NCI-H1694 treated with DMSO at 0.1 percent for 48 hours (cell line): ENCODE data around the gene CFI.
"Not testable (repeated sequence)": the region's sequence is repeated elsewhere in the genome, so short reads cannot be mapped to it uniquely, and the experiment has no call there.

Experiments used
- DNase-seq: peaks from one replicate; lab custom pipeline; 2025; lab: John Stamatoyannopoulos, UW

The CFI gene

GRCh38 chr4:109795059-109795458, 6.7 kb downstream of the CFI start:
- no peak for DNase-seq

- no peak for DNase-seq
Observed at GRCh38 chr4:109787807-109788206, 14.0 kb downstream of the CFI start.

- no peak for DNase-seq
Observed at GRCh38 chr4:109786846-109787245, 15.0 kb downstream of the CFI start.

GRCh38 chr4:109782092-109782491, 19.7 kb downstream of the CFI start:
- DNase-seq = not testable (repeated sequence)

- no peak for DNase-seq
Observed at GRCh38 chr4:109764789-109765402, 36.9 kb downstream of the CFI start.

- no peak for DNase-seq
Observed at GRCh38 chr4:109764376-109764775, 37.4 kb downstream of the CFI start.

- DNase-seq = no peak
Observed at GRCh38 chr4:109760682-109761081, 41.1 kb downstream of the CFI start.

- no peak for DNase-seq
Observed at GRCh38 chr4:109755656-109756055, 46.1 kb downstream of the CFI start.

GRCh38 chr4:109754093-109754857, 47.5 kb downstream of the CFI start:
- no peak for DNase-seq

GRCh38 chr4:109752525-109752924, 49.3 kb downstream of the CFI start:
- no peak for DNase-seq

GRCh38 chr4:109751852-109752251, 49.9 kb downstream of the CFI start:
- DNase-seq = no peak

- DNase-seq = no peak
Observed at GRCh38 chr4:109750652-109751244, 51.1 kb downstream of the CFI start.

- no peak for DNase-seq
Observed at GRCh38 chr4:109749388-109750082, 52.3 kb downstream of the CFI start.

- DNase-seq = no peak
Observed at GRCh38 chr4:109748114-109748513, 53.7 kb downstream of the CFI start.

- DNase-seq = no peak
Observed at GRCh38 chr4:109746728-109747127, 55.1 kb downstream of the CFI start.

GRCh38 chr4:109745830-109746229, 56.0 kb downstream of the CFI start:
- DNase-seq = no peak

- DNase-seq = no peak
Observed at GRCh38 chr4:109739547-109739946, 62.3 kb downstream of the CFI start.

- DNase-seq = no peak
Observed at GRCh38 chr4:109738104-109738872, 63.5 kb downstream of the CFI start.

- no peak for DNase-seq
Observed at GRCh38 chr4:109735566-109736365, 66.0 kb downstream of the CFI start.

GRCh38 chr4:109733728-109734127, 68.1 kb downstream of the CFI start:
- no peak for DNase-seq
